Psoas muscle (tissue), 8 donors: Measurements from ENCODE around the gene MSANTD2. TPM values are rescaled to one million over a fixed set of nuclear protein-coding genes. Genes with fewer than 3 reads are reported as not detected.

ENCODE experiments used
- ATAC-seq, 4 donors: fragments of 200-7000 bp; cut with Tn5 transposase; one replicate each; pipeline ENCODE4 v1.9.1; 2020; ENCODE audit warnings: moderate library complexity in 3 of 4, mild to moderate bottlenecking in 2 of 4
- DNase-seq, 2 donors: peaks; one replicate each; pipeline ENCODE4 v3.0.0-alpha.2; 2020
- H3K27ac ChIP-seq: fragments of 200-600 bp; one replicate; pipeline ENCODE4 v1.8.0; 2022
- H3K27me3 ChIP-seq, 3 donors: fragments of 200-600 bp in 1 of 3; one replicate each; pipeline versions ENCODE4 v1.6.1 to v1.8.0; 2013 to 2022; ENCODE audit warnings: low read length in 2 of 3, mild to moderate bottlenecking in 2 of 3, moderate library complexity in 1 of 3; ENCODE audit not compliant: insufficient read depth in 3 of 3
- H3K36me3 ChIP-seq, 2 donors: fragments of 200-600 bp in 1 of 2; one replicate each; pipeline versions ENCODE4 v1.6.1 to v1.8.0; 2013 to 2022; ENCODE audit warnings: low read depth in 1 of 2, mild to moderate bottlenecking in 1 of 2, moderate library complexity in 1 of 2; ENCODE audit not compliant: insufficient read depth in 1 of 2
- H3K4me1 ChIP-seq: fragments of 200-600 bp; one replicate; pipeline ENCODE4 v1.8.0; 2022
- H3K4me3 ChIP-seq: fragments of 200-600 bp; one replicate; pipeline ENCODE4 v1.8.0; 2022; ENCODE audit warnings: mild to moderate bottlenecking
- H3K9me3 ChIP-seq: fragments of 200-600 bp; one replicate; pipeline ENCODE4 v1.8.0; 2022
- WGBS, 3 donors: extraction: QIAGEN DNeasy Blood & Tissue Kit; methylation state at CpG; one replicate each; pipeline versions ENCODE4 v1.1.6 to v1.1.7; 2013; 5-methylcytosine and 5-hydroxymethylcytosine counted together
- intact Hi-C, 2 donors: fragments of 100-400 bp; cut with DNase I; formaldehyde crosslinking; loops; one replicate each; pipeline versions ENCODE4 v1.11.0 to v1.14.2; 2022
- polyA plus RNA-seq, 3 donors: library from polyadenylated mRNA; stranded (reverse); fragments of 200-250 nt; gene quantifications; one replicate each; pipeline ENCODE4 v1.2.3, GENCODE V29; 2013
- total RNA-seq, 4 donors: library from RNA; stranded (reverse); fragmentation: NEBNext Ultra II Directional in 2 of 4; extraction: Animal tissue kit (Norgen Biotek cat#: 25700) in 2 of 4; gene quantifications; one replicate each; pipeline versions ENCODE4 v1.2.1 to v1.2.4, GENCODE V29; 2021 to 2023
- TF ChIP-seq, protein P1 (sequence below): fragments of 200-600 bp; IDR thresholded peaks from one replicate; pipeline ENCODE4 v1.8.0; 2022; ENCODE audit warnings: antibody characterized with exemption
- donor health status: healthy with polysubstance abuse.
- donor health status: DM: no; HTN: no; CAD: no; lungs with moderate emphysema.
- donor health status: Bipolar disorder and iron deficiency.
- donor health status: healthy.
- donor health status: DM: yes; HTN: yes; CAD: no.
- donor health status: DM: no; HTN: no; CAD: no.
- donor health status: DM: no; HTN: no; CAD: no.
- donor health status: DM: yes; HTN: yes; CAD: no.

MSANTD2 gene
- total and polyA plus RNA-seq, 7 donors: 2.8 to 5.4 (median 4.0) TPM

DNA sequence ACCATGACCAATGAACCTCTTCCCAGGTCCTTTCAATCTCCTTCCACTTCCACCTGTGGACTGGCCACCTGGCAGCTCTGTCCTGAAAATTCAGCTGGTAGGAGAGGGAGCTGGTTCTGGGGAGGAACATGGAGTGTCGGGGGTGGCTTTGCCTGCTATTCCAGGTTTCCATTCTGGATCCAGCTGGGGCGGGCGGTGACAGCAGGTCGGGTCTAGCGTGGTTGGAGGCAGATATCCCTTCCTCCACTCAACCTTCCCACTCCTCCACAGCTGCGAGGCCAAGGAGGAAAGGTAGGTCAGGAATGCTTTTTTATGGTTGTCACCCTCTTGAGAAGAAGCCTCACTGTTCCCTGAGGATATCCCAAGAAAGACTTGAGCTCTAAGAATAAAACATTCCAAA is 57.2 kb downstream of the MSANTD2 start:
- Histone ChIP-seq H3K36me3 (no peaks in the 10 kb centered on the region), H3K4me3 (no peak overlapping the region), H3K27me3 (peaks cover 0 to 70% (median 12%) of the 10 kb centered on the region in 3 donors), H3K27ac (no peak overlapping the region), H3K4me1 (peaks cover 13% of the 10 kb centered on the region), H3K9me3 (no peaks in the 10 kb centered on the region)
- intact Hi-C loops: no loop called here
- TF ChIP-seq, protein P1, sequence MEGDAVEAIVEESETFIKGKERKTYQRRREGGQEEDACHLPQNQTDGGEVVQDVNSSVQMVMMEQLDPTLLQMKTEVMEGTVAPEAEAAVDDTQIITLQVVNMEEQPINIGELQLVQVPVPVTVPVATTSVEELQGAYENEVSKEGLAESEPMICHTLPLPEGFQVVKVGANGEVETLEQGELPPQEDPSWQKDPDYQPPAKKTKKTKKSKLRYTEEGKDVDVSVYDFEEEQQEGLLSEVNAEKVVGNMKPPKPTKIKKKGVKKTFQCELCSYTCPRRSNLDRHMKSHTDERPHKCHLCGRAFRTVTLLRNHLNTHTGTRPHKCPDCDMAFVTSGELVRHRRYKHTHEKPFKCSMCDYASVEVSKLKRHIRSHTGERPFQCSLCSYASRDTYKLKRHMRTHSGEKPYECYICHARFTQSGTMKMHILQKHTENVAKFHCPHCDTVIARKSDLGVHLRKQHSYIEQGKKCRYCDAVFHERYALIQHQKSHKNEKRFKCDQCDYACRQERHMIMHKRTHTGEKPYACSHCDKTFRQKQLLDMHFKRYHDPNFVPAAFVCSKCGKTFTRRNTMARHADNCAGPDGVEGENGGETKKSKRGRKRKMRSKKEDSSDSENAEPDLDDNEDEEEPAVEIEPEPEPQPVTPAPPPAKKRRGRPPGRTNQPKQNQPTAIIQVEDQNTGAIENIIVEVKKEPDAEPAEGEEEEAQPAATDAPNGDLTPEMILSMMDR: no peak
- WGBS, 3 donors: 85 to 88% (median 86%) methylated on average over 6 of the region's 6 CpGs
- no peak for DNase-seq
- no peak for ATAC-seq

GRCh38 chr11:124742555-124742954 is 57.7 kb downstream of the MSANTD2 start:
- no peak for ATAC-seq
- Histone ChIP-seq H3K27me3 (peaks cover 0 to 65% (median 12%) of the 10 kb centered on the region in 3 donors), H3K36me3 (no peaks in the 10 kb centered on the region), H3K27ac (no peak overlapping the region), H3K4me3 (no peak overlapping the region), H3K9me3 (no peaks in the 10 kb centered on the region), H3K4me1 (peaks cover 12% of the 10 kb centered on the region)
- intact Hi-C loops: no loop called here
- no peak for DNase-seq
- 86 to 93% (median 88%) methylated on average over 2 of the region's 2 CpGs for WGBS, 3 donors
- TF ChIP-seq, protein P1: no peak

- intact Hi-C loops: no loop called here
- peak overlapping the region; percentile 68 for H3K4me3 ChIP-seq
These were observed 59.8 kb downstream of the MSANTD2 start for GRCh38 chr11:124740277-124740882.

DNA sequence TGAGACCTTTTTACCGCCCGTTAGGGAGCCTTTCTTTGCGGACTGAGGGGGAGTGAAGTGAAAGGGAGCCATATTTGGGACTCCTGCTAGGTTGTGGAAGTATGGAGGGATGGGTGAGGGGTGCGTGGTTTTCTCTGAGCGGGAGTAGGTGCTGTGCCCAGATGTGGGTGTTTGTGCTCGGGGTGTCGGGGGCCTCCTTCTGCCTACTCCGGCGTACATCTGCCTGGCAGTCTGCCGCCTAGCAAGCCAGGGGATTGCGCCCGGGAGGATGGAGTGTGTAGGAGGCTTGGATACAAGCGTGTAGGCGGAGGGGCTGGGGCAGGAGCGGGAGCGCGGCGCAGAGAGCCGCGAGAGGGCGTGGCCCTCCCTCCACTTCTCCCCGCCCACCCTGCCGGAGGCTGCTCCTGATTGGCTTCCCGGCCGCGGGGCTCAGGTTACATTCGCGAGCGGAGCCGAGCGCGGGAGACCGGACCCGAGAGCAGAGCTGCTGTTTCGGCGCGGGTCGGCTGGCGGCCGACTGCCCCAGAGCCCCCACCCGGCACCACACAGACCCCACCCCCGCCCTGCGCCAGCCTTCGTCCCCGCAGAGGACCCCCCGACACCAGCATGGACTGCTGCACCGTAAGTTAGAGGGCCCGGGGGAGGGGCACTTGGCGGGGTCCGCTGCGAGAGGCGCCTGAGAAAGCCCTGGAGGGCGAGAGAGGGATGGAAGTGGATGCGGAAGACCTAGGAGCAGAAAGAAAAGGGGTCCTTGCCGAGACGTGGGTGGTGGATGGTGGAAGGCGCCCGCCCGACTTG is 60.5 kb downstream of the MSANTD2 start, which contains the start of gene NRGN:
Gene NRGN, plus strand, starts transcription at position 464 of the 798 bp plus-strand sequence. Its CDS starts 143 bp downstream, at position 607.
- 1 to 3% (median 2%) methylated on average over 38 to 59 of the region's 59 CpGs for WGBS, 3 donors
- TF ChIP-seq, protein P1: no peak
- DNase-seq: peak; percentile 91 to 93
- H3K36me3 ChIP-seq: no peaks in the 10 kb centered on the region
- H3K4me1 ChIP-seq: peaks cover 4% of the 10 kb centered on the region
- H3K4me3 ChIP-seq: peak within 1 kb of the TSS; percentile 68
- peaks cover 0 to 41% (median 4%) of the 10 kb centered on the region in 3 donors for H3K27me3 ChIP-seq
- intact Hi-C loops: no loop called here
- H3K27ac ChIP-seq: no peak within 1 kb of the TSS
- ATAC-seq: peak; percentile 96 to 100 (median 99)
- no peaks in the 10 kb centered on the region for H3K9me3 ChIP-seq

More at GRCh38 chr11:124740277-124740882, 59.8 kb downstream of the MSANTD2 start:
- no peaks in the 10 kb centered on the region for H3K9me3 ChIP-seq
- TF ChIP-seq, protein P1: peak; percentile 36
- H3K36me3 ChIP-seq: no peaks in the 10 kb centered on the region
- 1 to 3% (median 2%) methylated on average over 32 to 37 of the region's 37 CpGs for WGBS, 3 donors
- no peak overlapping the region for H3K27ac ChIP-seq
- DNase-seq (no peak), ATAC-seq (peak; percentile 9 to 42 (median 22))
- H3K4me1 ChIP-seq: peaks cover 4% of the 10 kb centered on the region
- H3K27me3 ChIP-seq: peaks cover 0 to 48% (median 8%) of the 10 kb centered on the region in 3 donors
